Fibroblast of mammary gland (primary cell): ENCODE measurements around the gene RNF144A.

Source experiments
- DNase-seq: peaks from one replicate; pipeline ENCODE4 v3.0.0-alpha.2; 2010; ENCODE audit warnings: low read depth
- H3K4me3 ChIP-seq: 2 replicates; pipeline ENCODE4 v1.5.1; 2011; ENCODE audit warnings: low read depth, mild to moderate bottlenecking, low read length, moderate library complexity; ENCODE audit not compliant: control insufficient read depth
- TF ChIP-seq, protein P1 (sequence below): conservative IDR thresholded peaks from 2 replicates; pipeline ENCODE4 v1.5.1; 2011; ENCODE audit warnings: low read depth, low read length, inconsistent platforms; ENCODE audit not compliant: control insufficient read depth, insufficient read depth

The RNF144A gene

DNA sequence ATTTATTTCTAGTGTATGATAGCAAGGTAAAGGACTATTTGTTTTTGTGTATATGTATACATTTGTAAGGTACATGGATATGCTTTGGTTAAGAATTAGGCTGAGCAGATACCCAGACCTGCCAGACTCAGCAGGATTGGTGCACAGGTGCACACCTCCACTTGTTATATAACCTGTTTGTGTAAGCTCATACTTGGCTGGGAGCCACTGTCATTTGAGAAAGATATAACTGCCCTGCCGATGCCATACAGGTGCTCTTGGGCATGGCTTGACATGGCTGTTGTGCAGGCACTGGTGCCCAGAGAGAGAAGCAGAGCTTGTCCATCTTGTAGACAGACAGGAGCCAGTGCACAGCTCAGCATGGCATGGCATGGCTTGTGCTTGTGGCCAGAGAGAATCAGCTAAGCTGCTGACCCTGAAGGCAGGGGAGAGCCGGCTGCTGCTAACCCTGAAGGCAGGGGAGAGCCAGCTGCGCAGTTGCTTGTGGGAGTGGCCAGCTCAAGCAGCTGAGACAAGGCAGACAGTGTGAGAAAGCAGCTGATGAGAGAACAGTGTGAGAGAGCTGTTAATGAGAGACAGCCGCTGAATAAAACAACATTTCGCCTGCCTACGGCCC is 136.5 kb downstream of the RNF144A start:
- TF ChIP-seq, protein P1, sequence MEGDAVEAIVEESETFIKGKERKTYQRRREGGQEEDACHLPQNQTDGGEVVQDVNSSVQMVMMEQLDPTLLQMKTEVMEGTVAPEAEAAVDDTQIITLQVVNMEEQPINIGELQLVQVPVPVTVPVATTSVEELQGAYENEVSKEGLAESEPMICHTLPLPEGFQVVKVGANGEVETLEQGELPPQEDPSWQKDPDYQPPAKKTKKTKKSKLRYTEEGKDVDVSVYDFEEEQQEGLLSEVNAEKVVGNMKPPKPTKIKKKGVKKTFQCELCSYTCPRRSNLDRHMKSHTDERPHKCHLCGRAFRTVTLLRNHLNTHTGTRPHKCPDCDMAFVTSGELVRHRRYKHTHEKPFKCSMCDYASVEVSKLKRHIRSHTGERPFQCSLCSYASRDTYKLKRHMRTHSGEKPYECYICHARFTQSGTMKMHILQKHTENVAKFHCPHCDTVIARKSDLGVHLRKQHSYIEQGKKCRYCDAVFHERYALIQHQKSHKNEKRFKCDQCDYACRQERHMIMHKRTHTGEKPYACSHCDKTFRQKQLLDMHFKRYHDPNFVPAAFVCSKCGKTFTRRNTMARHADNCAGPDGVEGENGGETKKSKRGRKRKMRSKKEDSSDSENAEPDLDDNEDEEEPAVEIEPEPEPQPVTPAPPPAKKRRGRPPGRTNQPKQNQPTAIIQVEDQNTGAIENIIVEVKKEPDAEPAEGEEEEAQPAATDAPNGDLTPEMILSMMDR = no peak
- DNase-seq = no peak
- H3K4me3 ChIP-seq = no peak overlapping the region

DNA sequence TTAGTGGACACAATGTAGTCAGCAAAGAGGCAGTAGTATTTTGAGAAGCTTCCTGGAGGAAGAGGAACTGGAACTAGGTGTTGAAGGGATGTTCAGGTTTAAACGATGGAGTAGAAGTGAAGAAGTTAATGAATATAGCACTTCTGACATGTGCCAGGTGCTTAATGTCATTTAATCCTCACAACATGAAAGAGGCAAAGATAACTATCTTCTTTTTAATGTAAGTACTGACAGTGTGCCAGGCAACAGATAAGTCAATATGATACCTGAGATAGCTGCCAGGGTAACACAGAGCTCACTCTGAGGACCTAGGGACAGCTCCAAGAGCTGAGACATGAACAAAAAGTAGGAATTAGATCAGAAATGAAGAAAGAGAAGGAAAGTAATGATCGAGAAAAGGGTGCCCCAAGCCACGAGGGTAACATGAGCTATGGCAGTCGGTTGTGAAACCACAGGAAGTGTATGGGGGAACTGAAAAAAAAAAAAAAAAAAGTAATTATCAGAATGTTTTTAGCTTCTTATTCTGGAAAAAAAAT is 140.7 kb downstream of the RNF144A start:
- no peak for DNase-seq
- H3K4me3 ChIP-seq = no peak overlapping the region
- TF ChIP-seq, protein P1 = no peak

DNA sequence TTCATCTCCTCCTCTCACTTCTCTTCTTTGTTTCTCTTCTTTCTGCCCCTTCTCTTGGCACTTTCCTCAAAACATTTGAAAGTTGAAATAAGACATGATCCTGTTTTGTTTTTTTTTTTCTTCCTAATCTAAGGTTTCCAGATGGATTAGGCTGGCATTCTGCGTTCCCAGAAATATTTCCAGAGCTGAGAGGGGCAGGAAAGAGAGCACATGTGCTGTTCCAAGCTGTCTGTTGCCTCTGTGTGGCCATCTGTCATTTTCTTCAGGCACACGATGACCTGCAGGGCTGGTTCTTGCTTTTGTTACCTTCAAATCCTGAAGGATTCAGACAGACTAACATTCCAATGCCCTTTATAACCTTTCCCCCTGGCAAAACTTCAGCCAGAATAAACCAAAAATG is 142.9 kb downstream of the RNF144A start:
- no peak for DNase-seq
- no peak overlapping the region for H3K4me3 ChIP-seq
- TF ChIP-seq, protein P1 = no peak

DNA sequence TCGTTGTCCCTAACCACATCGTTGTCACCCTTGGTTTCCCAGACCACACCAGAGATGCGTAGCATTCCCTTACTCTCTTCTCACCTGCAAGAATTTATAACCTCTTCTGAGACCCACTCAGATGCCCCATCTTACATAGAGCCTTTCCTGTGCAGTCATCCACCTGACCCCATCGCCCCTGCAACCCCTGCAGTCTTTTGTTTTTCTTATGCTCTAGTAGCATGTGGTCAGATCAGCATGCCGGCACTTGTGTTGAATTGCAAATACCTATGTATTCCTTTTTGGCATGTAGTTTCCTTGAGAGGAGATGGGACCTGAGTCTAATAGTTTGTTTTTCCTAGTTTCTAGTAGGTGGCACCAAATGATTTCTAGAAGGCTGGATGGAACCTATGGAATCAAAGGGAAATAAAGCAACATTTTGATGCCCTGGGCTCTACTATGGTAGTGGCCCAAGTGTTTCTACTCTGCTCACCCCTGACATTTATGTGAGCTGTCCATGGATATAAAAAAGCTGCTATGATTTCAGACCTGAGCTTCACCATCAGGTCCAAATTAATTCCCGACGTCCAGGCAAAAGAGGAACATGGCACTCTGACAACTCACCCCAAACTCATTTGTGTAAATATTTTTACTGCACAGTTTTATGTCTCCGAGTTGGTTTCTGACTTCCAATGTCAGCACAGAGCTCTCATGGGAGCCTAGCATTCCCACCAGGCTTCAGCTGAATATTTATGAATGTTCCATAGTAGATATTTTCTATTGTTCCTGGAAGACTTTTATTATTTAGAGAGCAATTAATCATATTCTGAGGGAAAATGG is 143.6 kb downstream of the RNF144A start:
- no peak overlapping the region for H3K4me3 ChIP-seq
- TF ChIP-seq, protein P1 = no peak
- no peak for DNase-seq

DNA sequence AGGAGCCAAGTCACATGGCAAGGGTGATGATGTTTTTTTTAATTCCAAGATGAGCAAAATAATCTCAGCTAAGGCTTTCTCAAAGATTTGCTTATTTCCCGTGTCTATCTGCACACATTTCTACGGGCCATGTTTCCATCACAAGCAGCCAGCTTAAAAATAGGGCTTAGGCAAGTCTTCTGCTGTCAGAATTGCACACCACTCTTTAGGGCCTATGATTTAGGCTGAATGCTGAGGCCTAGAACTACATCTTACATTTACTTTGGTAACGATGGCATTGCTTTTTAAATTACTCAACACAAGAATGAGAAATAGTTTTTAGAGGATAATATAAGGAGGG is 144.2 kb downstream of the RNF144A start:
- H3K4me3 ChIP-seq = no peak overlapping the region
- DNase-seq = no peak
- TF ChIP-seq, protein P1 = no peak

DNA sequence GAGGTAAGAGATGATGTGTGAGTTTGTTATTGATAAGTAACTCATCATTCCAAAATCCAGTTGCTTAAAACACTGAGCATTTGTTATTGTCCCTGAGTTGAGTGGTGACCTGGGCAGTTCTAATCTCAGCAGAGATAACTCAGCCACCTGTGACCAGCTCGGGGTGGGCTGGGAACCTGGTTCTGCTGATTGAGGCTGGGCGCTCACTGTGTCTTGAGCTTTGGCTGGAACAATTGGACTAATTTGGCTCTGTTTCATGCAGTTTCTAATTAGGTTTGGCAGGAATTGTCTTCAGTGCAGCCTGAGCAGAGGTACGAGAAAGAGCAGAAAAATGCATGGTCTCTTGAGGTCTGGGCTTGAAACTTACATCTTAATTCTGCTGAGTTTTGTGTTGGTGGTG is 144.7 kb downstream of the RNF144A start:
- no peak for DNase-seq
- TF ChIP-seq, protein P1 = no peak
- H3K4me3 ChIP-seq = no peak overlapping the region

DNA sequence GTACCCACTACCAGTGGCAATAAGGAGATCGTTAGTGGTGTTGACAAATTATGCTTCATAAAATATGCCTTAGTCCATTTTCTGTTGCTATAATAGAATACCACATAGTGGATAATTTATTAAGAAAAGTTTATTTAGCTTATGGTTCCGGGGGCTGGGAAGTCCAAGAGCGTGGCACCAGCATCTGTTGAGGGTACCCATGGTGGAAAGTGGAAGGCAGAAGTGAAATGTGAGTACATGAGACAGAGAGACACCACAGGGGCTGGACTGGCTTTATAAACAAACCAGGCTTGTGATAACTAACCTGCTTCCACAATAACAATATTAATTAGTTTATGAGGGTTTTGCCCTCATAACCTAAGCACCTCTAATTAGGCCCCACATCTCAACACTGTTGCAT is 146.6 kb downstream of the RNF144A start:
- no peak overlapping the region for H3K4me3 ChIP-seq
- TF ChIP-seq, protein P1 = no peak
- no peak for DNase-seq
